Panc1 (cell line): ENCODE data around the gene ADGRA1. TPM values are rescaled to one million over a fixed set of nuclear protein-coding genes. Genes with fewer than 3 reads are reported as not detected.

Source experiments
- ATAC-seq: fragments of 200-7000 bp; cut with Tn5 transposase; 2 replicates; pipeline ENCODE4 v1.9.1; 2020; ENCODE audit warnings: mild to moderate bottlenecking, moderate library complexity
- BruUV-seq: library from RNA; stranded (reverse); fragments of 400-500 nt; replicated peaks from 2 replicates; lab custom pipeline; 2021; lab: Mats Ljungman, UMichigan
- CTCF ChIA-PET: fragments of 300-600 bp; sonication (Branson Sonifier 250); formaldehyde crosslinking; loops from one replicate; lab custom pipeline; 2022; ENCODE audit warnings: antibody characterized with exemption; lab: Charles Lee
- POLR2A ChIA-PET: fragments of 300-600 bp; sonication (Branson Sonifier 250); formaldehyde crosslinking; loops from one replicate; lab custom pipeline; 2022; ENCODE audit warnings: antibody characterized with exemption; lab: Charles Lee
- DNase-seq: peaks from one replicate; pipeline ENCODE4 v3.0.0-alpha.2; 2010; ENCODE audit warnings: low read depth, low spot score
- H3K27ac ChIP-seq: 2 replicates; pipeline ENCODE4 v1.5.1; 2011; ENCODE audit warnings: mild to moderate bottlenecking, low read length, inconsistent platforms
- H3K27me3 ChIP-seq: fragments of 200-500 bp; sonication (Bioruptor generic); 2 replicates; pipeline ENCODE4 v1.6.0; 2014; ENCODE audit warnings: low read length, inconsistent platforms; ENCODE audit not compliant: control insufficient read depth, insufficient read depth
- H3K36me3 ChIP-seq: fragments of 200-500 bp; sonication (Bioruptor generic); 2 replicates; pipeline ENCODE4 v1.5.1; 2014; ENCODE audit warnings: inconsistent platforms, mild to moderate bottlenecking, low read length, moderate library complexity; ENCODE audit not compliant: control insufficient read depth, insufficient read depth
- H3K4me1 ChIP-seq: 2 replicates; pipeline ENCODE4 v1.5.1; 2011; ENCODE audit warnings: inconsistent platforms, mild to moderate bottlenecking, low read length, moderate library complexity; ENCODE audit not compliant: control insufficient read depth, insufficient read depth
- H3K4me3 ChIP-seq, 2 experiments: 2 replicates each; pipeline ENCODE4 v1.5.1; 2011 to 2012; ENCODE audit warnings: low read depth in 2 of 2, low read length in 2 of 2, mild to moderate bottlenecking in 2 of 2, inconsistent platforms in 1 of 2, moderate library complexity in 1 of 2
- H3K9me3 ChIP-seq: fragments of 200-500 bp; sonication (Bioruptor generic); 2 replicates; pipeline ENCODE4 v1.5.1; 2014; ENCODE audit warnings: low read depth, mild to moderate bottlenecking, inconsistent platforms, low read length, moderate library complexity; ENCODE audit not compliant: control insufficient read depth, insufficient read depth
- CTCF ChIP-seq: fragments of 450-650 bp; IDR thresholded peaks from 2 replicates; pipeline ENCODE4 v1.5.1; 2017; ENCODE audit warnings: mild to moderate bottlenecking
- POLR2AphosphoS5 ChIP-seq: IDR thresholded peaks from 2 replicates; pipeline ENCODE4 v1.6.1; 2012; ENCODE audit warnings: mild to moderate bottlenecking, low read depth, low read length, moderate library complexity
- REST ChIP-seq, 2 experiments: IDR thresholded peaks; 2 replicates each; pipeline ENCODE4 v1.6.1; 2011 to 2012; ENCODE audit warnings: low read depth in 2 of 2, control low read depth in 1 of 2, low read length in 1 of 2, mild to moderate bottlenecking in 1 of 2, moderate library complexity in 1 of 2; ENCODE audit not compliant: insufficient read depth in 1 of 2
- SIN3A ChIP-seq: IDR thresholded peaks from 2 replicates; pipeline ENCODE4 v1.6.1; 2012; ENCODE audit warnings: low read depth, mild to moderate bottlenecking, low read length, moderate library complexity, borderline replicate concordance; ENCODE audit not compliant: insufficient read depth
- TCF7L2 ChIP-seq: IDR thresholded peaks from 2 replicates; pipeline ENCODE4 v1.6.1; 2011; ENCODE audit warnings: mild to moderate bottlenecking, low read depth, low read length, inconsistent platforms
- in situ Hi-C: cut with HindIII; loops from 2 replicates; pipeline ENCODE4 v1.10.0; 2016; ENCODE audit warnings: low sequenced_read_pairs, low pct_unique_long_range_greater_than_20kb
- intact Hi-C: fragments of 100-400 bp; cut with micrococcal nuclease; formaldehyde crosslinking; loops from one replicate; pipeline ENCODE4 v1.10.0; 2022; ENCODE audit not compliant: unreplicated experiment
- total RNA-seq: library from RNA; stranded (reverse); gene quantifications from one replicate; pipeline ENCODE4 v1.2.1, GENCODE V29; 2021; ENCODE audit not compliant: unreplicated experiment

Gene ADGRA1
- total RNA-seq, 1 experiment from 2014 or later = 0.05 TPM

- Histone ChIP-seq H3K36me3 (no peaks in the 10 kb centered on the region), H3K9me3 (no peaks in the 10 kb centered on the region), H3K4me3 (no peak overlapping the region), H3K27ac (no peak overlapping the region), H3K4me1 (peaks cover 7% of the 10 kb centered on the region; the same call in 1 of the 2 replicates), H3K27me3 (no peaks in the 10 kb centered on the region)
- ChIA-PET POLR2A (no interaction called here), CTCF (no interaction called here)
- DNase-seq (no peak), ATAC-seq (peak; percentile 8; the same call in 1 of the 2 replicates)
- in situ Hi-C loops (no loop called here), intact Hi-C loops (no loop called here)
- no TSS peak for BruUV-seq
- TF ChIP-seq REST (IDR thresholded peaks at IDR 0.05; ENCODE audit: insufficient read depth in 1 of 2, low read depth in 2 of 2, low read length in 1 of 2) (no peak), POLR2AphosphoS5 (no peak), SIN3A (no peak), TCF7L2 (no peak), CTCF (no peak)
These were observed 27.2 kb downstream of the ADGRA1 start for GRCh38 chr10:133114726-133115452.

GRCh38 chr10:133115453-133115842 is 27.7 kb downstream of the ADGRA1 start:
- peak; percentile 67 for ATAC-seq
- BruUV-seq = no TSS peak
- no peak for DNase-seq
- POLR2A ChIA-PET = no interaction called here
- H3K27me3 ChIP-seq = no peaks in the 10 kb centered on the region
- intact Hi-C loops (no loop called here), in situ Hi-C loops (no loop called here)
- H3K36me3 ChIP-seq = no peaks in the 10 kb centered on the region
- TF ChIP-seq TCF7L2 = no peak
- no peak for TF ChIP-seq REST (IDR thresholded peaks at IDR 0.05; ENCODE audit: insufficient read depth in 1 of 2, low read depth in 2 of 2, low read length in 1 of 2)
- no peak for TF ChIP-seq CTCF
- TF ChIP-seq SIN3A = no peak
- TF ChIP-seq POLR2AphosphoS5 = no peak
- H3K9me3 ChIP-seq = no peaks in the 10 kb centered on the region
- peaks cover 1% of the 10 kb centered on the region; the same call in 1 of the 2 replicates for H3K4me1 ChIP-seq
- H3K4me3 ChIP-seq = no peak overlapping the region
- CTCF ChIA-PET = no interaction called here
- H3K27ac ChIP-seq = no peak overlapping the region
